Stromal cell of bone marrow (primary cell): Measurements from ENCODE around the gene GPHA2.

ENCODE experiments used
- DNase-seq: peaks from one replicate; pipeline ENCODE4 v3.0.0-alpha.2; 2012; ENCODE audit warnings: low read depth

GPHA2 gene

GRCh38 chr11:64891215-64891848, 44.4 kb downstream of the GPHA2 start:
- DNase-seq, result no peak

- no peak for DNase-seq
Observed at GRCh38 chr11:64890522-64890939, 45.2 kb downstream of the GPHA2 start.

GRCh38 chr11:64888729-64889511, 46.8 kb downstream of the GPHA2 start:
- no peak for DNase-seq

GRCh38 chr11:64888406-64888728, 47.3 kb downstream of the GPHA2 start:
- DNase-seq, result no peak

- DNase-seq, result no peak
Observed at GRCh38 chr11:64887757-64888405, 47.8 kb downstream of the GPHA2 start.

GRCh38 chr11:64887234-64887756, 48.4 kb downstream of the GPHA2 start:
- no peak for DNase-seq

- DNase-seq, result no peak
Observed at GRCh38 chr11:64885367-64886286, 50.1 kb downstream of the GPHA2 start.
